Vagina (tissue), 2 donors: ENCODE results near the gene CISD3.

Experiments used
- CTCF ChIP-seq, 3 experiments: fragments of 450-650 bp in 2 of 3; fragments of 200-600 bp in 1 of 3; sonication (generic) in 1 of 3; IDR thresholded peaks; one replicate each; pipeline ENCODE4 v1.5.1; 2017 to 2019; ENCODE audit warnings: antibody characterized with exemption in 3 of 3, mild to moderate bottlenecking in 2 of 3, moderate library complexity in 2 of 3
- POLR2AphosphoS5 ChIP-seq, 2 donors: sonication (generic); formaldehyde crosslinking; IDR thresholded peaks; one replicate each; pipeline ENCODE4 v1.9.0; 2017; ENCODE audit warnings: antibody characterized with exemption in 2 of 2, mild to moderate bottlenecking in 2 of 2, low read depth in 1 of 2; ENCODE audit not compliant: insufficient read depth in 1 of 2

GRCh38 chr17:38766341-38766740, 36.2 kb downstream of the CISD3 start:
- TF ChIP-seq CTCF (IDR thresholded peaks at IDR 0.05) (no peak), POLR2AphosphoS5 (IDR thresholded peaks at IDR 0.05; ENCODE audit: insufficient read depth in 1 of 2, low read depth in 1 of 2) (no peak)
